HCT116 (cell line): Measurements from ENCODE around the gene MAP3K8. TPM values are rescaled to one million over a fixed set of nuclear protein-coding genes. Genes with fewer than 3 reads are reported as not detected.

Experiments used
- ATAC-seq: fragments of 200-7000 bp; cut with Tn5 transposase; 2 replicates; pipeline ENCODE4 v1.9.1; 2020; ENCODE audit warnings: mild to moderate bottlenecking, moderate library complexity
- BruUV-seq: library from RNA; stranded (reverse); fragments of 400-500 nt; replicated peaks from 2 replicates; lab custom pipeline; 2021; lab: Mats Ljungman, UMichigan
- CTCF ChIA-PET: fragments of 300-600 bp; sonication (Branson Sonifier 250); formaldehyde crosslinking; loops from one replicate; lab custom pipeline; 2021; ENCODE audit warnings: antibody characterized with exemption; lab: Charles Lee
- POLR2A ChIA-PET: fragments of 300-600, 350-600 bp; sonication (Branson Sonifier 250); formaldehyde crosslinking; loops from one replicate; lab custom pipeline; 2021; ENCODE audit warnings: antibody characterized with exemption; lab: Charles Lee
- RAD21 ChIA-PET, 2 experiments: fragments of 300-600 bp; sonication (Branson Sonifier 250); formaldehyde crosslinking; loops; one replicate each; lab custom pipeline; 2023; ENCODE audit warnings: low total read pairs in 2 of 2; ENCODE audit not compliant: uncharacterized antibody in 2 of 2, unreplicated experiment in 2 of 2, low non-redundant PET in 1 of 2; lab: Charles Lee
- DNase-seq: peaks from one replicate; pipeline ENCODE4 v3.0.0-alpha.2; 2010; ENCODE audit warnings: low read depth, low spot score
- H2AFZ ChIP-seq: fragments of 200-600 bp; shearing (Covaris generic), sonication (generic); 2 replicates; pipeline ENCODE4 v1.6.1; 2017; ENCODE audit warnings: low read depth, mixed run types, mixed read lengths, antibody characterized with exemption, low read length; ENCODE audit not compliant: poor library complexity, severe bottlenecking
- H3K27ac ChIP-seq: 2 replicates; pipeline ENCODE4 v1.5.1; 2012; ENCODE audit warnings: low read depth, low read length
- H3K27me3 ChIP-seq: fragments of 200-600 bp; sonication (generic); 2 replicates; pipeline ENCODE4 v1.6.1; 2016; ENCODE audit warnings: mixed run types, low read length, mixed read lengths; ENCODE audit not compliant: insufficient read depth
- H3K36me3 ChIP-seq, 2 experiments: fragments of 200-500 bp in 1 of 2; fragments of 200-600 bp in 1 of 2; sonication (Bioruptor generic) in 1 of 2; sonication (generic) in 1 of 2; 2 replicates each; pipeline versions ENCODE4 v1.5.1 to v1.6.1; 2014 to 2016; ENCODE audit warnings: low read length in 2 of 2, inconsistent platforms in 1 of 2, mixed read lengths in 1 of 2, mixed run types in 1 of 2; ENCODE audit not compliant: insufficient read depth in 2 of 2, control insufficient read depth in 1 of 2
- H3K4me1 ChIP-seq, 2 experiments: fragments of 200-600 bp in 1 of 2; sonication (generic) in 1 of 2; 2 replicates each; pipeline versions ENCODE4 v1.5.1 to v1.6.1; 2012 to 2017; ENCODE audit warnings: low read length in 2 of 2, inconsistent platforms in 1 of 2, mild to moderate bottlenecking in 1 of 2, mixed read lengths in 1 of 2, mixed run types in 1 of 2, moderate library complexity in 1 of 2; ENCODE audit not compliant: insufficient read depth in 2 of 2, control insufficient read depth in 1 of 2
- H3K4me2 ChIP-seq: fragments of 200-600 bp; sonication (generic); 2 replicates; pipeline ENCODE4 v1.6.1; 2017; ENCODE audit warnings: mixed run types, low read length, mixed read lengths
- H3K4me3 ChIP-seq, 2 experiments: fragments of 200-600 bp in 1 of 2; sonication (generic) in 1 of 2; replicated peaks in 1 of 2; 2 replicates each; pipeline ENCODE4 v1.5.1; 2011 to 2016; ENCODE audit warnings: low read length in 2 of 2, control low read depth in 1 of 2, low read depth in 1 of 2, mild to moderate bottlenecking in 1 of 2, mixed read lengths in 1 of 2, mixed run types in 1 of 2
- H3K79me2 ChIP-seq: fragments of 200-600 bp; sonication (generic); 2 replicates; pipeline ENCODE4 v1.6.1; 2017; ENCODE audit warnings: mild to moderate bottlenecking, mixed run types, low read length, moderate library complexity, mixed read lengths; ENCODE audit not compliant: insufficient read depth
- H3K9ac ChIP-seq: fragments of 200-600 bp; sonication (generic); 2 replicates; pipeline ENCODE4 v1.6.1; 2016; ENCODE audit warnings: low read length, mixed read lengths
- H3K9me2 ChIP-seq: fragments of 200-600 bp; sonication (generic), shearing (Covaris generic); 2 replicates; pipeline ENCODE4 v1.6.1; 2017; ENCODE audit warnings: mixed run types, mild to moderate bottlenecking, moderate library complexity; ENCODE audit not compliant: insufficient read depth
- H3K9me3 ChIP-seq, 2 experiments: fragments of 200-500 bp in 1 of 2; fragments of 200-600 bp in 1 of 2; sonication (Bioruptor generic) in 1 of 2; sonication (generic) in 1 of 2; 2 replicates each; pipeline ENCODE4 v1.6.1; 2014 to 2017; ENCODE audit warnings: low read length in 2 of 2, mixed read lengths in 2 of 2, inconsistent platforms in 1 of 2, low read depth in 1 of 2, mild to moderate bottlenecking in 1 of 2, mixed run types in 1 of 2, moderate library complexity in 1 of 2; ENCODE audit not compliant: control insufficient read depth in 1 of 2, insufficient read depth in 1 of 2
- H4K20me1 ChIP-seq: fragments of 200-600 bp; sonication (generic), shearing (Covaris generic); 2 replicates; pipeline ENCODE4 v1.6.1; 2017; ENCODE audit warnings: mixed run types, mild to moderate bottlenecking, moderate library complexity; ENCODE audit not compliant: insufficient read depth
- EGR1 ChIP-seq: IDR thresholded peaks from 2 replicates; pipeline ENCODE4 v1.6.1; 2012; ENCODE audit warnings: low read depth
- ELF1 ChIP-seq: IDR thresholded peaks from 2 replicates; pipeline ENCODE4 v1.6.1; 2012; ENCODE audit warnings: low read depth, borderline replicate concordance
- EZH2phosphoT487 ChIP-seq: fragments of 200-600 bp; IDR thresholded peaks from 2 replicates; pipeline ENCODE4 v1.6.1; 2018; ENCODE audit warnings: antibody characterized with exemption, borderline replicate concordance
- FOSL1 ChIP-seq: IDR thresholded peaks from 2 replicates; pipeline ENCODE4 v1.6.1; 2012; ENCODE audit warnings: low read depth
- MAX ChIP-seq: IDR thresholded peaks from 2 replicates; pipeline ENCODE4 v1.6.1; 2012
- POLR2AphosphoS5 ChIP-seq: IDR thresholded peaks from 2 replicates; pipeline ENCODE4 v1.6.1; 2011; ENCODE audit warnings: mild to moderate bottlenecking, low read depth, low read length, moderate library complexity
- REST ChIP-seq: IDR thresholded peaks from 2 replicates; pipeline ENCODE4 v1.6.1; 2012; ENCODE audit warnings: low read depth
- SP1 ChIP-seq: IDR thresholded peaks from 2 replicates; pipeline ENCODE4 v1.6.1; 2012; ENCODE audit warnings: low read depth
- SRF ChIP-seq: IDR thresholded peaks from 2 replicates; pipeline ENCODE4 v1.6.1; 2012; ENCODE audit warnings: low read depth
- YY1 ChIP-seq: IDR thresholded peaks from 2 replicates; pipeline ENCODE4 v1.6.1; 2011; ENCODE audit warnings: low read length, low read depth, moderate library complexity, mild to moderate bottlenecking; ENCODE audit not compliant: insufficient replicate concordance; ENCODE audit errors: extremely low read depth
- ZBTB33 ChIP-seq: IDR thresholded peaks from 2 replicates; pipeline ENCODE4 v1.6.1; 2011; ENCODE audit warnings: mild to moderate bottlenecking, low read length, moderate library complexity; ENCODE audit not compliant: insufficient replicate concordance; ENCODE audit errors: extremely low read depth
- ZFX ChIP-seq: fragments of 450-650 bp; IDR thresholded peaks from 2 replicates; pipeline ENCODE4 v1.6.1; 2017
- ZNF274 ChIP-seq: fragments of 200-500 bp; sonication (Bioruptor generic); IDR thresholded peaks from 2 replicates; pipeline ENCODE4 v1.6.1; 2014; ENCODE audit warnings: mild to moderate bottlenecking, low read depth, low read length, inconsistent platforms
- intact Hi-C: fragments of 100-400 bp; cut with micrococcal nuclease; formaldehyde crosslinking; loops from 2 replicates; pipeline ENCODE4 v1.10.0; 2022
- total RNA-seq: library from RNA; stranded (reverse); gene quantifications from one replicate; pipeline ENCODE4 v1.2.1, GENCODE V29; 2021; ENCODE audit not compliant: unreplicated experiment
- TF ChIP-seq, protein P1 (sequence below), 3 experiments: fragments of 200-600 bp in 1 of 3; sonication (generic) in 1 of 3; IDR thresholded peaks in 2 of 3; conservative IDR thresholded peaks in 1 of 3; 2 replicates each; pipeline ENCODE4 v1.5.1; 2012 to 2017; ENCODE audit warnings: low read depth in 2 of 3, low read length in 2 of 3, antibody characterized with exemption in 1 of 3, borderline replicate concordance in 1 of 3, control low read depth in 1 of 3, mild to moderate bottlenecking in 1 of 3, mixed read lengths in 1 of 3, mixed run types in 1 of 3, moderate library complexity in 1 of 3; ENCODE audit not compliant: insufficient read depth in 1 of 3

The MAP3K8 gene
- total RNA-seq, 1 experiment from 2014 or later, result 4.5 TPM

- H3K9me3 ChIP-seq, result no peaks in the 10 kb centered on the region
- H3K9me2 ChIP-seq, result no peaks in the 10 kb centered on the region
- no peak overlapping the region for H3K4me3 ChIP-seq
- CTCF ChIA-PET, result no interaction called here
- H3K9ac ChIP-seq, result no peak overlapping the region
- H3K79me2 ChIP-seq, result no peaks in the 10 kb centered on the region
- no peak overlapping the region for H3K27ac ChIP-seq
- POLR2A ChIA-PET, result no interaction called here
- no peaks in the 10 kb centered on the region for H3K36me3 ChIP-seq
- DNase-seq (no peak), ATAC-seq (no peak)
- peaks cover 0 to 16% of the 10 kb centered on the region in 2 experiments; a peak in 2 of 4 replicates for H3K4me1 ChIP-seq
- peaks cover 9% of the 10 kb centered on the region; the same call in 1 of the 2 replicates for H3K27me3 ChIP-seq
- BruUV-seq, result no TSS peak
- no peak overlapping the region for H3K4me2 ChIP-seq
- RAD21 ChIA-PET, result no interaction called here
- intact Hi-C loops, result no loop called here
- H2AFZ ChIP-seq, result no peak overlapping the region
- H4K20me1 ChIP-seq, result no peaks in the 10 kb centered on the region
- TF ChIP-seq, protein P1, sequence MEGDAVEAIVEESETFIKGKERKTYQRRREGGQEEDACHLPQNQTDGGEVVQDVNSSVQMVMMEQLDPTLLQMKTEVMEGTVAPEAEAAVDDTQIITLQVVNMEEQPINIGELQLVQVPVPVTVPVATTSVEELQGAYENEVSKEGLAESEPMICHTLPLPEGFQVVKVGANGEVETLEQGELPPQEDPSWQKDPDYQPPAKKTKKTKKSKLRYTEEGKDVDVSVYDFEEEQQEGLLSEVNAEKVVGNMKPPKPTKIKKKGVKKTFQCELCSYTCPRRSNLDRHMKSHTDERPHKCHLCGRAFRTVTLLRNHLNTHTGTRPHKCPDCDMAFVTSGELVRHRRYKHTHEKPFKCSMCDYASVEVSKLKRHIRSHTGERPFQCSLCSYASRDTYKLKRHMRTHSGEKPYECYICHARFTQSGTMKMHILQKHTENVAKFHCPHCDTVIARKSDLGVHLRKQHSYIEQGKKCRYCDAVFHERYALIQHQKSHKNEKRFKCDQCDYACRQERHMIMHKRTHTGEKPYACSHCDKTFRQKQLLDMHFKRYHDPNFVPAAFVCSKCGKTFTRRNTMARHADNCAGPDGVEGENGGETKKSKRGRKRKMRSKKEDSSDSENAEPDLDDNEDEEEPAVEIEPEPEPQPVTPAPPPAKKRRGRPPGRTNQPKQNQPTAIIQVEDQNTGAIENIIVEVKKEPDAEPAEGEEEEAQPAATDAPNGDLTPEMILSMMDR (IDR thresholded peaks at IDR 0.05 in 2 of 3, conservative IDR thresholded peaks at IDR 0.05 in 1 of 3; ENCODE audit: borderline replicate concordance in 1 of 3, insufficient read depth in 1 of 3, low read depth in 2 of 3, low read length in 2 of 3), result no peak
- TF ChIP-seq ZFX, result no peak
- TF ChIP-seq EGR1, result no peak
- TF ChIP-seq REST, result no peak
- no peak for TF ChIP-seq FOSL1
- no peak for TF ChIP-seq YY1
- TF ChIP-seq SRF, result no peak
- no peak for TF ChIP-seq SP1
- TF ChIP-seq ELF1, result no peak
- TF ChIP-seq MAX, result no peak
- no peak for TF ChIP-seq ZBTB33
- TF ChIP-seq ZNF274, result no peak
- TF ChIP-seq EZH2phosphoT487, result no peak
- TF ChIP-seq POLR2AphosphoS5, result no peak
Measured at GRCh38 chr10:30495687-30496086, 61.7 kb downstream of the MAP3K8 start.
